GM20000 (cell line): ENCODE data around the gene JAZF1.

ENCODE experiments used
- DNase-seq: peaks from one replicate; pipeline ENCODE4 v3.0.0; 2012; ENCODE audit warnings: low spot score
- TF ChIP-seq, protein P1 (sequence below): IDR thresholded peaks from 2 replicates; pipeline ENCODE4 v1.5.1; 2012; ENCODE audit warnings: mild to moderate bottlenecking, control low read depth; ENCODE audit errors: extremely low read depth, missing control alignments

JAZF1 gene

DNA sequence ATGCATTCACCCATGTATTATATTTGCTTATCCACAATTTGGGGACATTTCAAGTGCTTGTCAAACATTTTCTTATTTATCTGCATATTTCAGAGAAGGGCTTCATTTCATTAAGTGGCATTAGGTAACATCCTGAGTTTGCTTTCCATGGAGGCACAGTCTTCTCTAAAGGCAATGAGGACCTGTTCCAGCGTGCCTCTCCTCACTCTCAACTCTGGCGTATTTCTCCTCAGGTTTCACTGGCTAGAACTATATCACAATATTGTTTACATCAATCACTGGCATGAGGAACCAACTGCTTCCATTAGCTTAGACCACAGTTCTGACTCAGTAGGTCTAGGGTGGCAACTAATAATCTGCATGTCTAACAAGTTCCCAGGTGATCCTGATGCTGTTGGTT is 263.5 kb downstream of the JAZF1 start:
- TF ChIP-seq, protein P1, sequence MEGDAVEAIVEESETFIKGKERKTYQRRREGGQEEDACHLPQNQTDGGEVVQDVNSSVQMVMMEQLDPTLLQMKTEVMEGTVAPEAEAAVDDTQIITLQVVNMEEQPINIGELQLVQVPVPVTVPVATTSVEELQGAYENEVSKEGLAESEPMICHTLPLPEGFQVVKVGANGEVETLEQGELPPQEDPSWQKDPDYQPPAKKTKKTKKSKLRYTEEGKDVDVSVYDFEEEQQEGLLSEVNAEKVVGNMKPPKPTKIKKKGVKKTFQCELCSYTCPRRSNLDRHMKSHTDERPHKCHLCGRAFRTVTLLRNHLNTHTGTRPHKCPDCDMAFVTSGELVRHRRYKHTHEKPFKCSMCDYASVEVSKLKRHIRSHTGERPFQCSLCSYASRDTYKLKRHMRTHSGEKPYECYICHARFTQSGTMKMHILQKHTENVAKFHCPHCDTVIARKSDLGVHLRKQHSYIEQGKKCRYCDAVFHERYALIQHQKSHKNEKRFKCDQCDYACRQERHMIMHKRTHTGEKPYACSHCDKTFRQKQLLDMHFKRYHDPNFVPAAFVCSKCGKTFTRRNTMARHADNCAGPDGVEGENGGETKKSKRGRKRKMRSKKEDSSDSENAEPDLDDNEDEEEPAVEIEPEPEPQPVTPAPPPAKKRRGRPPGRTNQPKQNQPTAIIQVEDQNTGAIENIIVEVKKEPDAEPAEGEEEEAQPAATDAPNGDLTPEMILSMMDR, result no peak
- no peak for DNase-seq

DNA sequence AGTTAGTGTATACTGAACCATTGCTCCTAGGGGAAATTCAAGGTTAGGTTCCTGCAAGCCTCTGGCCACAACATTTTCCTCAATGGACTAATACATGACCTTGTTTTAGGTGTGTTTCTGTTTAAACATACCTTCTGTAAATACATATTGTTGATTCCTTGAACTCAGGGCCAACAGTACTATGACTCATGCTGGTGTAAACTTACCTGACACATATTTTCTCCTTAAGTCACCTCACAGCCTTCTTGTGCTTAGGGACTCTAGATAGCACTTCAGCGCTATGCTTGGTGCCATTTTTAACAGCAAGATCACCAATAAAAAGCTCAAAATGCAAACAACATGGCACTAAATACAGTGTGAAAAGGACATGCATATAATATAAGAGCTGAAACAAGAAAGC is 264.2 kb downstream of the JAZF1 start:
- DNase-seq, result no peak
- TF ChIP-seq, protein P1, result no peak

DNA sequence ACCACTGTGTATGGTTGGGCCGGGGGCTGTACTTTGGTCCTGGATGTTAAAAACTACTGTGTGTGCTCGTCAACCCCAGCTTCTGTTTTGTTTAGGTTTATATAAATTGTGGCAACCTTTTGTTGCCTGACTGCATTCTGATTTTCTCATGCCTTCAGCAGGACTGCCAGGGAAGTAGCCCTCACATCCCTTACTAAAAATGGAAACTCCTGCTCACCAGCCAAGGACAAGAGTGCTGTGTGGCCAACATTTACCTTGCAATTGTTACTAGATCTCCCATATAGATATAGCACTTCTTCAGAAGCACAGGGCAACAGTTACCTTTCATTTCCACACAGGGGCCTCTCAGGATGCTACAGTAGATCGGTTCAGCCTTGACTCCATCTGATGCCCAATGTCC is 266.2 kb downstream of the JAZF1 start:
- TF ChIP-seq, protein P1, result no peak

GRCh38 chr7:27912751-27913150 is 267.8 kb downstream of the JAZF1 start:
- DNase-seq, result no peak

More for the DNA sequence above, 266.2 kb downstream of the JAZF1 start:
- DNase-seq, result no peak

GRCh38 chr7:27911920-27912319 is 268.7 kb downstream of the JAZF1 start:
- TF ChIP-seq, protein P1, result no peak
- no peak for DNase-seq

More at GRCh38 chr7:27912751-27913150, 267.8 kb downstream of the JAZF1 start:
- TF ChIP-seq, protein P1, result no peak

- TF ChIP-seq, protein P1, result no peak
- DNase-seq, result no peak
These were observed 270.3 kb downstream of the JAZF1 start for GRCh38 chr7:27910326-27910725.

- TF ChIP-seq, protein P1, result no peak
- no peak for DNase-seq
These were observed 271.9 kb downstream of the JAZF1 start for GRCh38 chr7:27908534-27909165.
